Astrocyte (in vitro differentiated cells and primary cell): ENCODE measurements around the gene DSCAM. TPM values are rescaled to one million over a fixed set of nuclear protein-coding genes. Genes with fewer than 3 reads are reported as not detected.

Experiments
- DNase-seq: peaks from one replicate; pipeline ENCODE4 v3.0.0-alpha.2; 2010; ENCODE audit warnings: low read depth
- FAIRE-seq: peaks from 2 replicates; lab custom pipeline; 2011; peaks lifted over from hg19 to GRCh38; lab: Jason Lieb, UNC
- H2AFZ ChIP-seq: 2 replicates; pipeline ENCODE4 v1.6.0; 2012; ENCODE audit warnings: low read depth, low read length, inconsistent platforms
- H3K27ac ChIP-seq: 2 replicates; pipeline ENCODE4 v1.5.1; 2011; ENCODE audit warnings: low read depth, low read length, inconsistent platforms
- H3K27me3 ChIP-seq: 2 replicates; pipeline ENCODE4 v1.6.0; 2011; ENCODE audit warnings: low read length, inconsistent platforms; ENCODE audit not compliant: insufficient read depth
- H3K36me3 ChIP-seq: 2 replicates; pipeline ENCODE4 v1.5.1; 2011; ENCODE audit warnings: low read length, inconsistent platforms; ENCODE audit not compliant: insufficient read depth
- H3K4me1 ChIP-seq: 2 replicates; pipeline ENCODE4 v1.5.1; 2011; ENCODE audit warnings: low read length, inconsistent platforms; ENCODE audit not compliant: insufficient read depth
- H3K4me2 ChIP-seq: 2 replicates; pipeline ENCODE4 v1.6.0; 2012; ENCODE audit warnings: low read length, inconsistent platforms
- H3K4me3 ChIP-seq: 2 replicates; pipeline ENCODE4 v1.5.1; 2011; ENCODE audit warnings: low read depth, mild to moderate bottlenecking, low read length, inconsistent platforms; ENCODE audit not compliant: insufficient read depth
- H3K79me2 ChIP-seq: 2 replicates; pipeline ENCODE4 v1.6.0; 2012; ENCODE audit warnings: mild to moderate bottlenecking, low read length, inconsistent platforms; ENCODE audit not compliant: insufficient read depth
- H3K9ac ChIP-seq: 2 replicates; pipeline ENCODE4 v1.6.0; 2012; ENCODE audit warnings: mild to moderate bottlenecking, low read length, inconsistent platforms
- H3K9me3 ChIP-seq: 2 replicates; pipeline ENCODE4 v1.5.1; 2012; ENCODE audit warnings: low read depth, mild to moderate bottlenecking, low read length, inconsistent platforms; ENCODE audit not compliant: insufficient read depth
- H4K20me1 ChIP-seq: 2 replicates; pipeline ENCODE4 v1.6.0; 2012; ENCODE audit warnings: low read length, inconsistent platforms; ENCODE audit not compliant: insufficient read depth
- H3K27ac Mint-ChIP-seq: one replicate; pipeline ENCODE4 v1.8.0; 2021; ENCODE audit warnings: mild to moderate bottlenecking, mixed read lengths; ENCODE audit not compliant: unreplicated experiment
- H3K27me3 Mint-ChIP-seq: one replicate; pipeline ENCODE4 v1.8.0; 2021; ENCODE audit warnings: low read depth, mixed read lengths; ENCODE audit not compliant: unreplicated experiment
- H3K36me3 Mint-ChIP-seq: one replicate; pipeline ENCODE4 v1.8.0; 2021; ENCODE audit warnings: low read depth, mixed read lengths; ENCODE audit not compliant: unreplicated experiment
- H3K4me1 Mint-ChIP-seq: one replicate; pipeline ENCODE4 v1.8.0; 2021; ENCODE audit warnings: low read depth, mixed read lengths; ENCODE audit not compliant: unreplicated experiment
- H3K4me3 Mint-ChIP-seq: one replicate; pipeline ENCODE4 v1.8.0; 2021; ENCODE audit warnings: mild to moderate bottlenecking, moderate library complexity, mixed read lengths; ENCODE audit not compliant: unreplicated experiment
- H3K9me3 Mint-ChIP-seq: one replicate; pipeline ENCODE4 v1.8.0; 2021; ENCODE audit warnings: mild to moderate bottlenecking, mixed read lengths; ENCODE audit not compliant: unreplicated experiment
- CTCF ChIP-seq: IDR thresholded peaks from 2 replicates; pipeline ENCODE4 v1.5.1; 2011; ENCODE audit warnings: low read depth, mild to moderate bottlenecking, inconsistent platforms, low read length, moderate library complexity; ENCODE audit not compliant: insufficient read depth
- EZH2 ChIP-seq: IDR thresholded peaks from 2 replicates; pipeline ENCODE4 v1.6.1; 2012; ENCODE audit warnings: mild to moderate bottlenecking, low read length, inconsistent platforms; ENCODE audit not compliant: insufficient read depth
- total RNA-seq: library from RNA; stranded (reverse); gene quantifications from 2 replicates; pipeline ENCODE4 v1.2.1, GENCODE V29; 2021

DSCAM gene
- total RNA-seq, 1 donor from 2014 or later = 0.18 TPM

GRCh38 chr21:40625991-40626390 is 221.0 kb downstream of the DSCAM start:
- Mint-ChIP-seq H3K27ac (no peak overlapping the region), H3K4me3 (no peak overlapping the region), H3K9me3 (peaks cover 2% of the 10 kb centered on the region), H3K4me1 (peaks cover 3% of the 10 kb centered on the region), H3K27me3 (peaks cover 2% of the 10 kb centered on the region), H3K36me3 (no peaks in the 10 kb centered on the region)
- Histone ChIP-seq H3K4me1 (no peaks in the 10 kb centered on the region), H3K79me2 (no peaks in the 10 kb centered on the region), H3K27ac (no peak overlapping the region), H4K20me1 (no peaks in the 10 kb centered on the region), H3K4me3 (no peak overlapping the region), H2AFZ (no peak overlapping the region), H3K27me3 (no peaks in the 10 kb centered on the region), H3K9me3 (no peaks in the 10 kb centered on the region), H3K36me3 (no peaks in the 10 kb centered on the region), H3K9ac (no peak overlapping the region), H3K4me2 (no peak overlapping the region)
- DNase-seq (no peak), FAIRE-seq (no peak)
- TF ChIP-seq EZH2 (no peak), CTCF (no peak)

GRCh38 chr21:40623528-40623927 is 223.4 kb downstream of the DSCAM start:
- H4K20me1 ChIP-seq = no peaks in the 10 kb centered on the region
- no peak for DNase-seq
- no peaks in the 10 kb centered on the region for H3K4me1 ChIP-seq
- H3K4me3 ChIP-seq = no peak overlapping the region
- H3K4me2 ChIP-seq = no peak overlapping the region
- Mint-ChIP-seq H3K27ac (no peak overlapping the region), H3K4me3 (no peak overlapping the region), H3K4me1 (peaks cover 5% of the 10 kb centered on the region), H3K27me3 (peaks cover 2% of the 10 kb centered on the region), H3K9me3 (peaks cover 2% of the 10 kb centered on the region), H3K36me3 (no peaks in the 10 kb centered on the region)
- H3K27me3 ChIP-seq = no peaks in the 10 kb centered on the region
- no peaks in the 10 kb centered on the region for H3K9me3 ChIP-seq
- H2AFZ ChIP-seq = no peak overlapping the region
- TF ChIP-seq EZH2 = no peak
- TF ChIP-seq CTCF = no peak
- H3K79me2 ChIP-seq = no peaks in the 10 kb centered on the region
- H3K36me3 ChIP-seq = no peaks in the 10 kb centered on the region
- H3K9ac ChIP-seq = no peak overlapping the region
- no peak overlapping the region for H3K27ac ChIP-seq
- no peak for FAIRE-seq

GRCh38 chr21:40622531-40622930 is 224.4 kb downstream of the DSCAM start:
- H3K27me3 ChIP-seq = no peaks in the 10 kb centered on the region
- no peaks in the 10 kb centered on the region for H4K20me1 ChIP-seq
- Mint-ChIP-seq H3K4me3 (no peak overlapping the region), H3K9me3 (peaks cover 8% of the 10 kb centered on the region), H3K36me3 (no peaks in the 10 kb centered on the region), H3K4me1 (peaks cover 5% of the 10 kb centered on the region), H3K27me3 (peaks cover 2% of the 10 kb centered on the region), H3K27ac (no peak overlapping the region)
- no peak overlapping the region for H3K4me3 ChIP-seq
- no peak for TF ChIP-seq EZH2
- no peak for TF ChIP-seq CTCF
- FAIRE-seq = no peak
- no peaks in the 10 kb centered on the region for H3K4me1 ChIP-seq
- DNase-seq = peak; percentile 51
- H3K36me3 ChIP-seq = no peaks in the 10 kb centered on the region
- no peak overlapping the region for H3K9ac ChIP-seq
- no peak overlapping the region for H2AFZ ChIP-seq
- no peaks in the 10 kb centered on the region for H3K79me2 ChIP-seq
- H3K27ac ChIP-seq = no peak overlapping the region
- H3K9me3 ChIP-seq = no peaks in the 10 kb centered on the region
- H3K4me2 ChIP-seq = no peak overlapping the region
